Ishikawa (cell line): Measurements from ENCODE around the gene MTOR.

ENCODE experiments used
- CEBPB ChIP-seq: IDR thresholded peaks from 2 replicates; pipeline ENCODE4 v1.6.1; 2012
- CREB1 ChIP-seq: IDR thresholded peaks from 2 replicates; pipeline ENCODE4 v1.6.1; 2012; ENCODE audit warnings: low read depth
- EGR1 ChIP-seq: IDR thresholded peaks from 2 replicates; pipeline ENCODE4 v1.6.1; 2012
- EP300 ChIP-seq: IDR thresholded peaks from 2 replicates; pipeline ENCODE4 v1.6.1; 2012; ENCODE audit warnings: borderline replicate concordance
- FOXM1 ChIP-seq: IDR thresholded peaks from 2 replicates; pipeline ENCODE4 v1.6.1; 2012; ENCODE audit warnings: low read depth, borderline replicate concordance
- NFIC ChIP-seq: IDR thresholded peaks from 2 replicates; pipeline ENCODE4 v1.6.1; 2012
- RAD21 ChIP-seq: IDR thresholded peaks from 2 replicates; pipeline ENCODE4 v1.6.1; 2012; ENCODE audit warnings: low read depth
- REST ChIP-seq: IDR thresholded peaks from 2 replicates; pipeline ENCODE4 v1.6.1; 2012; ENCODE audit warnings: low read depth, mild to moderate bottlenecking
- TAF1 ChIP-seq: IDR thresholded peaks from 2 replicates; pipeline ENCODE4 v1.6.1; 2012; ENCODE audit warnings: low read depth, mild to moderate bottlenecking
- TCF12 ChIP-seq: IDR thresholded peaks from 2 replicates; pipeline ENCODE4 v1.6.1; 2012; ENCODE audit warnings: low read depth
- TEAD4 ChIP-seq: IDR thresholded peaks from 2 replicates; pipeline ENCODE4 v1.6.1; 2012
- USF1 ChIP-seq: IDR thresholded peaks from 2 replicates; pipeline ENCODE4 v1.6.1; 2012
- YY1 ChIP-seq: IDR thresholded peaks from 2 replicates; pipeline ENCODE4 v1.6.1; 2012; ENCODE audit warnings: low read depth
- ZBTB7A ChIP-seq: IDR thresholded peaks from 2 replicates; pipeline ENCODE4 v1.6.1; 2012; ENCODE audit warnings: low read depth
- TF ChIP-seq, protein P1 (sequence below): IDR thresholded peaks from 2 replicates; pipeline ENCODE4 v1.6.1; 2012

The MTOR gene

GRCh38 chr1:11065796-11066195 is 196.6 kb downstream of the MTOR start:
- TF ChIP-seq TAF1 = no peak
- no peak for TF ChIP-seq NFIC
- TF ChIP-seq ZBTB7A = no peak
- TF ChIP-seq, protein P1, sequence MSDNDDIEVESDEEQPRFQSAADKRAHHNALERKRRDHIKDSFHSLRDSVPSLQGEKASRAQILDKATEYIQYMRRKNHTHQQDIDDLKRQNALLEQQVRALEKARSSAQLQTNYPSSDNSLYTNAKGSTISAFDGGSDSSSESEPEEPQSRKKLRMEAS = no peak
- TF ChIP-seq EGR1 = no peak
- no peak for TF ChIP-seq RAD21
- TF ChIP-seq USF1 = no peak
- TF ChIP-seq FOXM1 = no peak

GRCh38 chr1:11064942-11065341 is 197.4 kb downstream of the MTOR start:
- TF ChIP-seq TEAD4 (no peak), EP300 (no peak), REST (no peak), CREB1 (no peak), CEBPB (no peak), USF1 (no peak), NFIC (no peak), RAD21 (no peak), TCF12 (no peak), TAF1 (no peak), FOXM1 (no peak), ZBTB7A (no peak), YY1 (no peak), EGR1 (no peak)
- TF ChIP-seq, protein P1 = no peak

GRCh38 chr1:11062965-11063401 is 199.4 kb downstream of the MTOR start:
- no peak for TF ChIP-seq TAF1

GRCh38 chr1:11061652-11062365 is 200.5 kb downstream of the MTOR start:
- TF ChIP-seq ZBTB7A (no peak), TCF12 (no peak), CREB1 (no peak), EGR1 (no peak), NFIC (no peak), RAD21 (no peak), USF1 (no peak), CEBPB (no peak), TEAD4 (no peak), TAF1 (no peak), FOXM1 (no peak), YY1 (no peak)
- TF ChIP-seq, protein P1 = no peak

DNA sequence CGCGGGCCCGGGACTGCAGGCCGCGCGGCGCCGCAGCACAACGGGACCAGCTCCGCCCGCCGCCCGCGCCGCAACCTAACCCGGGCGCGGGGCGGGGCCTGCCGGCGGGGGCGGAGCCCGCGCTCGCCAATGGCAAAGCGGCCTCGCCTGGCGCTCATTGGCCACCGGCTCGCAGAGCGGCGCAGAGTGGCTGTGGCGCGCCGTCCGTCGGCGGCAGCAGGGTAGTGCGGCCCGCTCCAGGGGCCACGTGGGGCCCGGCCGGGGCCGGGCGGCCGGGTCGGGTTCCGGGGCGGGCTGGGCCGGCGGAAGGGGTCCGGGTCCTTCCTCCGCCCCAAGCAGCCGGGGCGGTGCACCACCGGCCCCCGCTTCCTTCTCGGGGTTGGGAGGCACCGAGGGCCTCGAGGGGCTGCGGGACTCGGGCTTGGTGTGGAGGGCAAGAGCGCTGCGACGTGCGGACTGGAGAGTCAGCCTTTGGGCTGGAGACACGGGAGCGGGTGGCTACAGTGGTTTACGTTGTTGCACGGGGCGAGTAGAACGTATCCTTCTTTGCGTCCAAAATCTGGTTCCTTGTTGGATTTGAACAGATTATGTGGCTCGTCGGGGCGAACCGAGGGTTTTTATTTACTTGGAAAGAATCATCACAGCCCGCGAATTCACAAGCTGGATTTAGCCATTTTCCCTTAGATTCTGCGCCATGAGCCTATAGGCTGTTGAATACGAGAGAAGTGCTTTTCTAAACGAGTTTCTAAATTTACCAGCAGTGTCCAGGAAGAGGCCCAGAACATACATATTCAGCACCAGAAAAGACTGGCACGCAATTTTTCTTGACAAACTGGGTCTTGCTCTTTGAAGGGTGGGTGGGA is 202.2 kb downstream of the MTOR start, which contains the start of gene SRM:
SRM (minus strand) TSS at position 51 of the 863 bp plus-strand sequence. CDS start 75 bp downstream, outside the sequence.
- TF ChIP-seq RAD21 (no peak), CEBPB (no peak), ZBTB7A (no peak), USF1 (peak; percentile 84), EP300 (no peak), TCF12 (no peak), EGR1 (no peak), NFIC (no peak), REST (no peak), YY1 (peak; percentile 53; the same call in 1 of the 2 replicates), TAF1 (peak; percentile 22; the same call in 1 of the 2 replicates), CREB1 (no peak), FOXM1 (no peak), TEAD4 (no peak)
- TF ChIP-seq, protein P1 = peak; percentile 81
